Stomach smooth muscle (tissue), 2 donors: ENCODE data around the gene PRDX6.

Experiments
- H3K27ac ChIP-seq: one replicate; pipeline ENCODE4 v1.7.0; 2013; ENCODE audit warnings: mild to moderate bottlenecking, low read length, inconsistent platforms
- H3K27me3 ChIP-seq, 2 donors: one replicate each; pipeline ENCODE4 v1.7.0; 2013; ENCODE audit warnings: low read length in 2 of 2; ENCODE audit not compliant: insufficient read depth in 2 of 2, control insufficient read depth in 1 of 2
- H3K36me3 ChIP-seq, 2 donors: one replicate each; pipeline ENCODE4 v1.7.0; 2013; ENCODE audit warnings: low read length in 2 of 2; ENCODE audit not compliant: control insufficient read depth in 2 of 2, insufficient read depth in 2 of 2
- H3K4me1 ChIP-seq: one replicate; pipeline ENCODE4 v1.7.0; 2013; ENCODE audit warnings: low read length; ENCODE audit not compliant: control insufficient read depth, insufficient read depth
- H3K4me3 ChIP-seq, 2 donors: one replicate each; pipeline ENCODE4 v1.7.0; 2013; ENCODE audit warnings: low read length in 2 of 2
- H3K9ac ChIP-seq, 2 donors: one replicate each; pipeline ENCODE4 v1.7.0; 2013; ENCODE audit warnings: low read length in 2 of 2, mild to moderate bottlenecking in 1 of 2
- H3K9me3 ChIP-seq, 2 donors: one replicate each; pipeline ENCODE4 v1.7.0; 2013; ENCODE audit warnings: low read length in 2 of 2; ENCODE audit not compliant: control insufficient read depth in 2 of 2
- donor health status: healthy.
- donor health status: Pancreatic carcinoma.

The PRDX6 gene

GRCh38 chr1:173477286-173478093 is at the start of gene PRDX6:
TSS of gene PRDX6 (plus strand) at chr1:173477335. CDS start at chr1:173477398, 63 bp downstream.
- H3K4me3 ChIP-seq: peak within 1 kb of the TSS; percentile 86 to 97
- peak within 1 kb of the TSS; percentile 91 to 92 for H3K9ac ChIP-seq
- peaks cover 21% of the 10 kb centered on the region for H3K4me1 ChIP-seq
- H3K27ac ChIP-seq: peak within 1 kb of the TSS; percentile 94
- no peaks in the 10 kb centered on the region for H3K27me3 ChIP-seq
- H3K9me3 ChIP-seq: no peaks in the 10 kb centered on the region
- H3K36me3 ChIP-seq: peaks cover 10 to 21% of the 10 kb centered on the region in 2 donors

GRCh38 chr1:173429471-173430402 is 47.4 kb upstream of the PRDX6 start:
- Histone ChIP-seq H3K27me3 (no peaks in the 10 kb centered on the region), H3K9ac (peak overlapping the region; percentile 37 to 67), H3K4me1 (peaks cover 9% of the 10 kb centered on the region), H3K4me3 (peak overlapping the region; percentile 28 to 35), H3K27ac (peak overlapping the region; percentile 75), H3K36me3 (no peaks in the 10 kb centered on the region), H3K9me3 (no peaks in the 10 kb centered on the region)

GRCh38 chr1:173430677-173431303 is 46.3 kb upstream of the PRDX6 start:
- no peak overlapping the region for H3K9ac ChIP-seq
- peaks cover 9% of the 10 kb centered on the region for H3K4me1 ChIP-seq
- H3K27me3 ChIP-seq: no peaks in the 10 kb centered on the region
- no peaks in the 10 kb centered on the region for H3K36me3 ChIP-seq
- no peaks in the 10 kb centered on the region for H3K9me3 ChIP-seq
- H3K27ac ChIP-seq: no peak overlapping the region
- H3K4me3 ChIP-seq: no peak overlapping the region

DNA sequence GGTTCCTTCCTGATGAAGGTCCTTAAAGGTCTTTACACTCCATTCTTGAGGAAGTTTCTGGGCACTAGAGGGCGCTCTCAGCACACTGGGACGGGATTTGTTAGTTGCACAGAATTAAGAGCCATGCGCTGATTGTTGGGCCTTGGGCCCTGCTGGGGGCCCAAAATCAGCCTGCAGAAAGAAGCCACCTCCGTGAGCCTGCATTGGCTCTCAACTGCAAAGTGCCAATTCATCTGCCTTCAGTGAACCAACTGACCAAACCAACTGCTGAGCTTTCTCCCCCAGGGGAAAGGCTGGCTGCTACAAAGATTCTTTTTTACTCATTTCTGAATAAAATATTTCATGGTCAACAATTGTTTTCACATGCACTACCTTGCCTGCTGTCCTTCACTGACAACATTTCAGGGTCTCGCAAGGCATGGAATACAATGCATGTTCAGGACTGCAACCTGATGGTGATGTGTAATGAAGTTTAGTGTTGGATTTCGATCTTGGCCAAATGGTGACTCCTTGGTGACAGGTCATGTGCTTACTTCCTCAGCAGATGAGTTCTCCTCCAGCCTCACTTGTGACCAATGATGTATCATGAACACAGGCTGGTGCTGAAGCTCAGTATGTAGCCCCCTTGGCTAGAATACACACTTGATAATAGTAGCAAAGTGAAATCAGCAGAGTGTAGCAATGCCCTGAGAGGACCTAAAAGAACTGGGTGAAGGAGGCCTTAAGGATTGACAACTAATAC is 45.7 kb upstream of the PRDX6 start:
- peaks cover 9% of the 10 kb centered on the region for H3K4me1 ChIP-seq
- no peaks in the 10 kb centered on the region for H3K27me3 ChIP-seq
- no peak overlapping the region for H3K4me3 ChIP-seq
- H3K9me3 ChIP-seq: no peaks in the 10 kb centered on the region
- H3K36me3 ChIP-seq: no peaks in the 10 kb centered on the region
- no peak overlapping the region for H3K27ac ChIP-seq
- H3K9ac ChIP-seq: no peak overlapping the region

DNA sequence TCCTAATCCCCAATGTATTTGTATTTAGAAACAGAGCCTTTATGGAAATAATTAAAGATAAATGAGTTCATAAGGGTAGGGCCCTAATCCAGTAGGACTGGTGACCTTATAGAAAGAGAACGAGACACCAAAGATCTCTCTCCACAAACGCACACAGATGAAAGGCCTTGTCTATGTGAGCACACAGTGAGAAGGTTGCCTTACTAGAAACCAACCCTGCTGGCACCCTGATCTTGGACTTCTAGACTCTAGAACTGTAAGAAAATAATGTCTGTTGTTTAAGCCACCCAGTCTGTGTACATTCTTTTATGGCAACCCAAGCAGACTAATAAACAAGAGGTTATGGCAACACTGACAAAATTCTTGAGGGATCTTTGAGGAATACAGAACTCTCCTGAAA is 44.8 kb upstream of the PRDX6 start:
- Histone ChIP-seq H3K4me3 (no peak overlapping the region), H3K4me1 (peaks cover 9% of the 10 kb centered on the region), H3K9me3 (no peaks in the 10 kb centered on the region), H3K36me3 (no peaks in the 10 kb centered on the region), H3K27ac (no peak overlapping the region), H3K9ac (no peak overlapping the region), H3K27me3 (no peaks in the 10 kb centered on the region)

DNA sequence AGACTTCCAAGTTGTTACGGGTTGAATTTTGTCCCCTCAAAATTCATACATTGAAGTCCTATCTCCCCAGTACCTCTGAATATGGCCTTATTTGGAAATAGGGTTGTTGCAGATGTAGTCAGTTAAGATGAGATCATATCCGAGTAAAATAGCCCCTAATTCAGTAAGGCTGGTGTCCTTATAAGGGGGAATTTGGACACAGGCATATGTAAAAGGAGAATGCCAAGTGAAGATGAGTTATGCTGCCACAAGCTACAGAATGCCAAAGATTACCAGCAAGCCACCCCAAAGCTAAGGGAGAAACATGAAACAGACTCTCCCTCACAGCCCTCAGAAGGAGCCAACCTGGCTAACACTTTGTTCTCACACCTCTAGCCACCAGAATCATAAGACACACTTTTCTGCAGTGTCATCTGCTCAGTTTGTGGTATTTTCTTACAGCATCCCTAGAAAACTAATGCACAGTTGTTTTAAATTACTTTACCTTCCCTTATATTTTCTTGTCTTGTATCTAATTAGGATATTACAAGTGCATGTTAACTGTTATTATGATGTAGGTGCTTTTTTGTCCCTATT is 43.3 kb upstream of the PRDX6 start:
- peaks cover 0 to 2% of the 10 kb centered on the region in 2 donors for H3K36me3 ChIP-seq
- no peak overlapping the region for H3K27ac ChIP-seq
- peaks cover 9% of the 10 kb centered on the region for H3K4me1 ChIP-seq
- H3K9me3 ChIP-seq: no peaks in the 10 kb centered on the region
- no peak overlapping the region for H3K4me3 ChIP-seq
- no peaks in the 10 kb centered on the region for H3K27me3 ChIP-seq
- no peak overlapping the region for H3K9ac ChIP-seq

DNA sequence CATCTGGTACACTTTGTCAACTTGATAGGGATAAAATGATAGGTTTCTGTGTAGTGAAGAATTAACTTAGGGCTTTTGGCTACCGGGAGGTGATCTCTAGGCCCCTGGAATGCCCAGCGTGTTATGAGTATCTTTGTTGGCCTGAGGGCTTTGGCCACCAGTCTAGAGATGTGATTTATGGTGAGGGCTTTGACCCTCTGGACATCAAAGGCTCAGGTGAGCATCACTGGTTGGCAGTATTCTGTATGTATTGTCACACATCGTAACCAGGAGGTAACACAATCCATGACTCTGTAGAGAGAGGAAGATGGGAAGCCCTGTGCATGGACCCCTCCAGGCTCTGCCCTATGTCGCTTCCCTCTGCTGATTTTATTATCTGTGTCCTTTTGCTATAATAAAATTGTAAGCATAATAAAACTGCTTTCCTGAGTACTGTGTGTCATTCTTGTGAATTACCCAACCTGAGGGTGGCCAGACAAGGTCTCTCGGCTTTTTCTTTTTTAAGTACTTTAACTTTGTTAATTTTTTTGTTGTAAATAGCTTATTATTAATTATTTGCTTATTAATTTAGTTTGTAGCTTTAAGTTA is 40.2 kb upstream of the PRDX6 start:
- no peak overlapping the region for H3K9ac ChIP-seq
- no peak overlapping the region for H3K4me3 ChIP-seq
- H3K4me1 ChIP-seq: no peaks in the 10 kb centered on the region
- no peaks in the 10 kb centered on the region for H3K27me3 ChIP-seq
- no peaks in the 10 kb centered on the region for H3K9me3 ChIP-seq
- no peak overlapping the region for H3K27ac ChIP-seq
- H3K36me3 ChIP-seq: peaks cover 4 to 6% of the 10 kb centered on the region in 2 donors

DNA sequence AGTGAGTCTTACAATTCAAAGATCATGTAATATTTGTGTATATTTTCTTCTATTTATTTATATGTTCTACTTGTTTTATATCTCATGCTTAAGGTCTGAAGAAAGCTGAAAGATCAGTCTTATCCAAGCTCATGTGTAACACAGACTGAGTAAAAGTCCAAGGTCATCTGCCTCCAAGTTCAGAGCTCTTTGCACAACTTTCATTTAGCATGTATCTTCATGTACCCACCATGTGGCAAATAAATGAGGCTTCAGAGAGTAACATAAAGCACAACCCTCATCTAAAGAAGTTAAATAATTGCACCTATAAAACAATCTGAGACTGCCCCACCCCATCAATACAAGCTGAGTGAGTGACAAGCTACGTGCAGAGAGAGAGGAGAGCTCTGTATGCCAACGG is 38.5 kb upstream of the PRDX6 start:
- no peak overlapping the region for H3K27ac ChIP-seq
- peaks cover 2% of the 10 kb centered on the region for H3K4me1 ChIP-seq
- no peaks in the 10 kb centered on the region for H3K9me3 ChIP-seq
- H3K27me3 ChIP-seq: no peaks in the 10 kb centered on the region
- H3K36me3 ChIP-seq: peaks cover 4 to 6% of the 10 kb centered on the region in 2 donors
- no peak overlapping the region for H3K4me3 ChIP-seq
- no peak overlapping the region for H3K9ac ChIP-seq

- no peak overlapping the region for H3K9ac ChIP-seq
- H3K4me1 ChIP-seq: peaks cover 7% of the 10 kb centered on the region
- no peak overlapping the region for H3K27ac ChIP-seq
- no peaks in the 10 kb centered on the region for H3K9me3 ChIP-seq
- peaks cover 4 to 6% of the 10 kb centered on the region in 2 donors for H3K36me3 ChIP-seq
- no peak overlapping the region for H3K4me3 ChIP-seq
- H3K27me3 ChIP-seq: no peaks in the 10 kb centered on the region
These were observed 36.7 kb upstream of the PRDX6 start for GRCh38 chr1:173440430-173440829.
